Caco-2 (cell line): Measurements from ENCODE around the gene RAX. TPM values are rescaled to one million over a fixed set of nuclear protein-coding genes. Genes with fewer than 3 reads are reported as not detected.

ENCODE experiments used
- BruUV-seq: library from RNA; stranded (reverse); fragments of 400-500 nt; replicated peaks from 2 replicates; lab custom pipeline; 2021; lab: Mats Ljungman, UMichigan
- CTCF ChIA-PET: fragments of 300-600 bp; sonication (Branson Sonifier 250); formaldehyde crosslinking; loops from one replicate; lab custom pipeline; 2022; ENCODE audit warnings: antibody characterized with exemption; lab: Charles Lee
- POLR2A ChIA-PET: fragments of 300-600 bp; sonication (Branson Sonifier 250); formaldehyde crosslinking; loops from one replicate; lab custom pipeline; 2022; ENCODE audit warnings: antibody characterized with exemption; lab: Charles Lee
- DNase-seq, 2 experiments: peaks; one replicate each; pipeline versions ENCODE4 v3.0.0 to v3.0.0-alpha.2; 2020 to 2022
- H3K27me3 ChIP-seq: replicated peaks from 2 replicates; pipeline ENCODE4 v1.6.0; 2011; ENCODE audit warnings: low read length; ENCODE audit not compliant: control insufficient read depth, insufficient read depth
- H3K36me3 ChIP-seq: 2 replicates; pipeline ENCODE4 v1.5.1; 2011; ENCODE audit warnings: low read length; ENCODE audit not compliant: control insufficient read depth, insufficient read depth
- H3K4me1 ChIP-seq: fragments of 250-450 bp; sonication (Bioruptor Pico); 2 replicates; pipeline ENCODE4 v1.5.1; 2020; ENCODE audit warnings: mild to moderate bottlenecking
- H3K4me3 ChIP-seq: 2 replicates; pipeline ENCODE4 v1.5.1; 2011; ENCODE audit warnings: low read depth, mild to moderate bottlenecking, control low read depth, low read length
- H3K9me3 ChIP-seq: fragments of 250-450 bp; sonication (Bioruptor Pico); 2 replicates; pipeline ENCODE4 v1.5.1; 2020; ENCODE audit warnings: mild to moderate bottlenecking, moderate library complexity
- H3K27ac Mint-ChIP-seq: one replicate; pipeline ENCODE4 v1.8.0; 2022; ENCODE audit warnings: mixed read lengths; ENCODE audit not compliant: unreplicated experiment
- H3K27me3 Mint-ChIP-seq: one replicate; pipeline ENCODE4 v1.8.0; 2022; ENCODE audit warnings: mixed read lengths; ENCODE audit not compliant: insufficient read depth, unreplicated experiment
- H3K36me3 Mint-ChIP-seq: one replicate; pipeline ENCODE4 v1.8.0; 2022; ENCODE audit warnings: mild to moderate bottlenecking, mixed read lengths; ENCODE audit not compliant: insufficient read depth, unreplicated experiment
- H3K4me1 Mint-ChIP-seq: one replicate; pipeline ENCODE4 v1.8.0; 2022; ENCODE audit warnings: low read depth, mixed read lengths; ENCODE audit not compliant: unreplicated experiment
- H3K4me3 Mint-ChIP-seq: one replicate; pipeline ENCODE4 v1.8.0; 2022; ENCODE audit warnings: mild to moderate bottlenecking, moderate library complexity, mixed read lengths; ENCODE audit not compliant: unreplicated experiment
- H3K9me3 Mint-ChIP-seq: one replicate; pipeline ENCODE4 v1.8.0; 2022; ENCODE audit warnings: mixed read lengths; ENCODE audit not compliant: unreplicated experiment
- intact Hi-C: fragments of 100-400 bp; cut with micrococcal nuclease; formaldehyde crosslinking; loops from one replicate; pipeline ENCODE4 v1.10.0; 2022; ENCODE audit not compliant: unreplicated experiment
- total RNA-seq: library from RNA; stranded (reverse); gene quantifications from 2 replicates; pipeline ENCODE4 v1.2.3, GENCODE V29; 2022
- TF ChIP-seq, protein P1 (sequence below), 2 experiments: fragments of 200-600 bp in 1 of 2; IDR thresholded peaks; 1 replicate in 1 of 2; 2 replicates in 1 of 2; pipeline versions ENCODE4 v1.5.1 to v1.8.0; 2011 to 2022; ENCODE audit warnings: antibody characterized with exemption in 1 of 2, control low read depth in 1 of 2, inconsistent platforms in 1 of 2, low read depth in 1 of 2, low read length in 1 of 2, mild to moderate bottlenecking in 1 of 2, moderate library complexity in 1 of 2; ENCODE audit not compliant: insufficient read depth in 1 of 2, severe bottlenecking in 1 of 2, unreplicated experiment in 1 of 2

Gene RAX
- total RNA-seq, 1 experiment from 2014 or later, result not detected

DNA sequence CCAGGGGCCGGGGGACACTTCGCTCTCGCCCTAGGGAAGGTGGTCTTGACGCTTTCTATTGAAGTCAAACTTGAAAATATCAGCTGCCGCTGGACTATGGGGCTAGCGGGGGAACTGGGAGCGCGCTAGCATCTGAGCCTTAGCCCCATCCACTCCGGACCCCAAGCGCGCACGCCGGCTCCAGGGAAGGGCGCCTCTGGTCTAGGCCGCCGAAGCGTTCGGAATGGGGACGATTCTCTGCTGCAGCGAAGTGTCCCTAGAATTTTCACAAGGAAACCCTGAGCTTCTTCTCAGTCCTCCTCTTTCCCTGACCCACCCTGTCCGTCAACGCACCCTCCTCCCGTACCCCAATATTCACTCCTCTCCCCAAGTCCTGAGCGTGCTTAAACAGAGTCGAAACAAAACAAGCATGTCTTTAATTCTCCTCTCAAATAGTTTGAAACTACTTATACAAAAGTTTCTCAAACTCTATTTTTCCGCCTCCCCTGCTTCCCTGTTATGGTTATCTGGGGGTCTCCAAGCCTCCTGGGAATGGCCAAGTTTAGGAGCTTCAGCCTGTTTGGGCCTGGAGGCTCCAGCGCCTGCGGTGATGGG lies 5.0 kb downstream of the RAX start:
- intact Hi-C loops, result loop anchor here (10.0 kb wide), 1 partner anchor 183 kb away; no protein-coding TSS in a partner anchor
- Mint-ChIP-seq H3K27ac (no peak overlapping the region), H3K4me1 (no peaks in the 10 kb centered on the region), H3K36me3 (no peaks in the 10 kb centered on the region), H3K27me3 (peaks cover 20% of the 10 kb centered on the region), H3K4me3 (peak overlapping the region; percentile 67), H3K9me3 (no peaks in the 10 kb centered on the region)
- Histone ChIP-seq H3K9me3 (no peaks in the 10 kb centered on the region), H3K36me3 (no peaks in the 10 kb centered on the region), H3K27me3 (no peaks in the 10 kb centered on the region), H3K4me1 (no peaks in the 10 kb centered on the region), H3K4me3 (no peak overlapping the region)
- ChIA-PET POLR2A (no interaction called here), CTCF (interaction anchor here (1.5 kb wide), 1 partner anchor 19 kb away, joined by 6 read pairs; no protein-coding TSS in a partner anchor)
- TF ChIP-seq, protein P1, sequence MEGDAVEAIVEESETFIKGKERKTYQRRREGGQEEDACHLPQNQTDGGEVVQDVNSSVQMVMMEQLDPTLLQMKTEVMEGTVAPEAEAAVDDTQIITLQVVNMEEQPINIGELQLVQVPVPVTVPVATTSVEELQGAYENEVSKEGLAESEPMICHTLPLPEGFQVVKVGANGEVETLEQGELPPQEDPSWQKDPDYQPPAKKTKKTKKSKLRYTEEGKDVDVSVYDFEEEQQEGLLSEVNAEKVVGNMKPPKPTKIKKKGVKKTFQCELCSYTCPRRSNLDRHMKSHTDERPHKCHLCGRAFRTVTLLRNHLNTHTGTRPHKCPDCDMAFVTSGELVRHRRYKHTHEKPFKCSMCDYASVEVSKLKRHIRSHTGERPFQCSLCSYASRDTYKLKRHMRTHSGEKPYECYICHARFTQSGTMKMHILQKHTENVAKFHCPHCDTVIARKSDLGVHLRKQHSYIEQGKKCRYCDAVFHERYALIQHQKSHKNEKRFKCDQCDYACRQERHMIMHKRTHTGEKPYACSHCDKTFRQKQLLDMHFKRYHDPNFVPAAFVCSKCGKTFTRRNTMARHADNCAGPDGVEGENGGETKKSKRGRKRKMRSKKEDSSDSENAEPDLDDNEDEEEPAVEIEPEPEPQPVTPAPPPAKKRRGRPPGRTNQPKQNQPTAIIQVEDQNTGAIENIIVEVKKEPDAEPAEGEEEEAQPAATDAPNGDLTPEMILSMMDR (IDR thresholded peaks at IDR 0.05; ENCODE audit: insufficient read depth in 1 of 2, low read depth in 1 of 2, low read length in 1 of 2, severe bottlenecking in 1 of 2, unreplicated experiment in 1 of 2), result no peak
- no TSS peak for BruUV-seq
- no peak for DNase-seq

DNA sequence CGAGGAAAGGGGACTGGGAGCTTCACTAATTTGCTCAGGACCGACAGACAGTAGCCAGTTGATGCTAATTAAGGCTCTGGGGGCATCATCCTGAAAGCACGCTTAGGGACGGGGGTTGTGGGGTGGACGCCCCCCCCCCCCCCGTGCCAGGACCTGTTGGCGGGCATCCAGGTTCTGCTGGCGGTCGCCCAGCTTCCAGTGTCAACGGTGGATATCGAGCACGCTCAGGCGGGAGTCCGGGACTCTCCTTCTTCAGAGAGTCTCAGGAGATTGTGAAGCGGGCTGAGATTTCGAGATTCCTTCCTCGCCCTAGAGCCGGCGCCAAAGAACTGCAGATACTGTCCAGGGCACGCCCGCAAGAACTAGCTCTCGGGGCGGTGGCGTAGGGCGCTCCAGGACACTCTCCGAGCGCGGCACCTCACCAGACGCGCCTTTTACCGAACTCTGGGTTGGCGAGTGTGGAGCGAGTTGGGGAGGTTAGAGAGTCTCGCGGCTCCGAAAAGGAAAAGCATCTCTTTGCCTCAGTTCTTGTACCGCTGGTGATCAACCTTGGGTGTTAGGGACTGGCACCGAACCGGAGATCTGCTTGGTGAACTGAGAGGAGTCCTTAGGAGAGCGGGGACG lies 5.6 kb downstream of the RAX start:
- H3K9me3 Mint-ChIP-seq, result no peaks in the 10 kb centered on the region
- H3K27me3 Mint-ChIP-seq, result peaks cover 20% of the 10 kb centered on the region
- no peaks in the 10 kb centered on the region for H3K9me3 ChIP-seq
- no peaks in the 10 kb centered on the region for H3K36me3 Mint-ChIP-seq
- no peaks in the 10 kb centered on the region for H3K27me3 ChIP-seq
- intact Hi-C loops, result loop anchor here (10.0 kb wide), 1 partner anchor 183 kb away; no protein-coding TSS in a partner anchor
- no TSS peak for BruUV-seq
- no peak overlapping the region for H3K4me3 ChIP-seq
- POLR2A ChIA-PET, result no interaction called here
- H3K36me3 ChIP-seq, result no peaks in the 10 kb centered on the region
- CTCF ChIA-PET, result no interaction called here
- no peak overlapping the region for H3K27ac Mint-ChIP-seq
- no peak overlapping the region for H3K4me3 Mint-ChIP-seq
- no peaks in the 10 kb centered on the region for H3K4me1 Mint-ChIP-seq
- no peaks in the 10 kb centered on the region for H3K4me1 ChIP-seq
- no peak for DNase-seq
- TF ChIP-seq, protein P1 (IDR thresholded peaks at IDR 0.05; ENCODE audit: insufficient read depth in 1 of 2, low read depth in 1 of 2, low read length in 1 of 2, severe bottlenecking in 1 of 2, unreplicated experiment in 1 of 2), result no peak

DNA sequence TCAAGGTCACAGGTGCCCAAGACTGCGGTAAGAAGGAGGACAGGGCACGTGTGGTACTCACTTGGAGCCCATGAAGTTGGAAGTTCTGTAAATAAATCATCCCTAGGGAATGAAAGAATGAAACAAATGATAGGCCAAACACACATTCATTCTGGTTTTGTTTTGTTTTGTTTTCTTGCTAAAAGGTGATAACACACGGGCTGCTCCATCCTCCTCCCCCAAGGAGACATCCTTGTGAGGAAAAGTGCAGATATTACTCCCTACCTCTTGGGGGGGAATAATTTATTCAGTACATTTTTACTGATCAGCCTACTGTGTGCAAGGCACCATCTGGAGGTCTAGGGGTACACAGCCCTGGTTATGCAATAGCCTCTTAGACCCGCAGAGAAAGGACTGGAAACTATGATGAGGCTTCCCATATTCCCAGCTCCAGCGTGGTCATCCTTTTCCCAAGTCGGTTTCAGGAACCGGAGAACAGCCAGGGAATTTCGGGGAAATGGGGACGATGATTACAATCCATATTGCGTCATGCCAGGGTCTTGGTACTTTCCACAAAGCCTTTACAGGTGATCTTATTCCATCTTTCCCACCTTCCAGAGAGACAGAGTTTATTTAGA lies 6.3 kb downstream of the RAX start:
- no peaks in the 10 kb centered on the region for H3K36me3 ChIP-seq
- H3K4me1 ChIP-seq, result no peaks in the 10 kb centered on the region
- TF ChIP-seq, protein P1 (IDR thresholded peaks at IDR 0.05; ENCODE audit: insufficient read depth in 1 of 2, low read depth in 1 of 2, low read length in 1 of 2, severe bottlenecking in 1 of 2, unreplicated experiment in 1 of 2), result no peak
- Mint-ChIP-seq H3K4me1 (no peaks in the 10 kb centered on the region), H3K27ac (no peak overlapping the region), H3K9me3 (no peaks in the 10 kb centered on the region), H3K27me3 (peaks cover 20% of the 10 kb centered on the region), H3K36me3 (no peaks in the 10 kb centered on the region), H3K4me3 (no peak overlapping the region)
- H3K27me3 ChIP-seq, result no peaks in the 10 kb centered on the region
- no TSS peak for BruUV-seq
- H3K4me3 ChIP-seq, result no peak overlapping the region
- no peak for DNase-seq
- POLR2A ChIA-PET, result no interaction called here
- intact Hi-C loops, result loop anchor here (10.0 kb wide), 1 partner anchor 182 kb away; no protein-coding TSS in a partner anchor
- H3K9me3 ChIP-seq, result no peaks in the 10 kb centered on the region
- CTCF ChIA-PET, result interaction anchor here (0.6 kb wide), 1 partner anchor 431 kb away, joined by 4 read pairs; no protein-coding TSS in a partner anchor
